ENCODE data around the gene CFAP58.

- TF ChIP-seq CTCF (conservative IDR thresholded peaks at IDR 0.05) (no peak), EZH2 (IDR thresholded peaks at IDR 0.05; ENCODE audit: low read depth) (no peak)
Measured at GRCh38 chr10:104368381-104368780, 14.7 kb downstream of the CFAP58 start.

Data from PC-9 (cell line).